SU-DHL-6 (cell line): Measurements from ENCODE around the gene GGA3.

ENCODE experiments used
- H2AFZ ChIP-seq: fragments of 200-600 bp; sonication (generic); 2 replicates; pipeline ENCODE4 v1.6.1; 2014; ENCODE audit warnings: low read depth, mild to moderate bottlenecking, moderate library complexity, mixed read lengths, antibody characterized with exemption, low read length; ENCODE audit not compliant: severe bottlenecking
- H3F3A ChIP-seq: fragments of 200-600 bp; shearing (Covaris generic); 2 replicates; pipeline ENCODE4 v1.6.0; 2016; ENCODE audit warnings: antibody characterized with exemption, mild to moderate bottlenecking; ENCODE audit not compliant: insufficient read depth
- H3K27ac ChIP-seq: fragments of 200-600 bp; sonication (generic); 2 replicates; pipeline ENCODE4 v1.5.1; 2016; ENCODE audit warnings: low read depth, mild to moderate bottlenecking, low read length, moderate library complexity, mixed read lengths
- H3K27me3 ChIP-seq: fragments of 200-600 bp; sonication (generic), shearing (Covaris generic); 2 replicates; pipeline ENCODE4 v1.6.0; 2014; ENCODE audit warnings: mild to moderate bottlenecking, low read length
- H3K36me3 ChIP-seq: fragments of 200-600 bp; sonication (generic); 2 replicates; pipeline ENCODE4 v1.6.1; 2014; ENCODE audit warnings: mild to moderate bottlenecking, low read length, mixed read lengths
- H3K4me2 ChIP-seq: fragments of 300-600, 200-600 bp; shearing (Covaris generic), sonication (generic); 2 replicates; pipeline ENCODE4 v1.6.0; 2014; ENCODE audit warnings: low read length, low read depth, mild to moderate bottlenecking; ENCODE audit not compliant: poor library complexity, severe bottlenecking
- H3K4me3 ChIP-seq: fragments of 200-600 bp; sonication (generic); 2 replicates; pipeline ENCODE4 v1.5.1; 2014; ENCODE audit warnings: antibody characterized with exemption, low read length, mild to moderate bottlenecking, mixed read lengths; ENCODE audit not compliant: insufficient read depth, poor library complexity, severe bottlenecking
- H3K79me2 ChIP-seq: fragments of 200-600 bp; sonication (generic); 2 replicates; pipeline ENCODE4 v1.6.1; 2014; ENCODE audit warnings: mild to moderate bottlenecking, low read length, moderate library complexity; ENCODE audit not compliant: insufficient read depth
- H3K9ac ChIP-seq: fragments of 200-600 bp; sonication (generic); 2 replicates; pipeline ENCODE4 v1.7.0; 2014; ENCODE audit warnings: mild to moderate bottlenecking, low read length
- H3K9me2 ChIP-seq: fragments of 200-600 bp; sonication (generic); replicated peaks from 2 replicates; pipeline ENCODE4 v1.6.1; 2014; ENCODE audit warnings: low read length; ENCODE audit not compliant: insufficient read depth
- H3K9me3 ChIP-seq: fragments of 200-600 bp; sonication (generic); 2 replicates; pipeline ENCODE4 v1.6.1; 2014; ENCODE audit warnings: low read length, mixed read lengths; ENCODE audit not compliant: insufficient read depth
- H4K20me1 ChIP-seq: fragments of 200-600 bp; sonication (generic); 2 replicates; pipeline ENCODE4 v1.6.1; 2014; ENCODE audit warnings: low read depth, mild to moderate bottlenecking, antibody characterized with exemption, low read length, moderate library complexity, mixed read lengths
- CTCF ChIP-seq: fragments of 200-600 bp; sonication (generic); IDR thresholded peaks from one replicate; pipeline ENCODE4 v1.5.1; 2017; ENCODE audit warnings: antibody characterized with exemption, mild to moderate bottlenecking, low read length, moderate library complexity; ENCODE audit not compliant: insufficient read depth, poor library complexity, severe bottlenecking
- EZH2phosphoT487 ChIP-seq: fragments of 200-600 bp; sonication (generic), shearing (Covaris generic); conservative IDR thresholded peaks from 2 replicates; pipeline ENCODE4 v1.6.1; 2018; ENCODE audit warnings: mild to moderate bottlenecking, antibody characterized with exemption, low read length, moderate library complexity, mixed read lengths

Gene GGA3

GRCh38 chr17:75240394-75241142 is 20.8 kb downstream of the GGA3 start:
- H3K9ac ChIP-seq: no peak overlapping the region
- peaks cover 6% of the 10 kb centered on the region; the same call in 1 of the 2 replicates for H3F3A ChIP-seq
- H3K36me3 ChIP-seq: no peaks in the 10 kb centered on the region
- no peak overlapping the region for H2AFZ ChIP-seq
- no peaks in the 10 kb centered on the region for H3K9me3 ChIP-seq
- H3K79me2 ChIP-seq: no peaks in the 10 kb centered on the region
- H3K4me3 ChIP-seq: no peak overlapping the region
- H3K27ac ChIP-seq: no peak overlapping the region
- no peak overlapping the region for H3K4me2 ChIP-seq
- TF ChIP-seq EZH2phosphoT487 (no peak), CTCF (peak; percentile 95)
- no peaks in the 10 kb centered on the region for H3K9me2 ChIP-seq
- H4K20me1 ChIP-seq: no peaks in the 10 kb centered on the region
- no peaks in the 10 kb centered on the region for H3K27me3 ChIP-seq

GRCh38 chr17:75239778-75240393 is 21.5 kb downstream of the GGA3 start:
- Histone ChIP-seq H3K9ac (no peak overlapping the region), H3K27ac (no peak overlapping the region), H2AFZ (no peak overlapping the region), H3K9me3 (no peaks in the 10 kb centered on the region), H3K27me3 (no peaks in the 10 kb centered on the region), H3F3A (peaks cover 6% of the 10 kb centered on the region; the same call in 1 of the 2 replicates), H4K20me1 (no peaks in the 10 kb centered on the region), H3K9me2 (no peaks in the 10 kb centered on the region), H3K79me2 (no peaks in the 10 kb centered on the region), H3K36me3 (peaks cover 4% of the 10 kb centered on the region; the same call in 1 of the 2 replicates), H3K4me2 (no peak overlapping the region), H3K4me3 (no peak overlapping the region)
- no peak for TF ChIP-seq CTCF
- TF ChIP-seq EZH2phosphoT487: no peak

GRCh38 chr17:75239214-75239613 is 22.2 kb downstream of the GGA3 start:
- H3K9me2 ChIP-seq: no peaks in the 10 kb centered on the region
- no peaks in the 10 kb centered on the region for H3K79me2 ChIP-seq
- H3K9ac ChIP-seq: no peak overlapping the region
- peaks cover 4% of the 10 kb centered on the region; the same call in 1 of the 2 replicates for H3K36me3 ChIP-seq
- H3K9me3 ChIP-seq: no peaks in the 10 kb centered on the region
- no peaks in the 10 kb centered on the region for H4K20me1 ChIP-seq
- no peak overlapping the region for H3K4me3 ChIP-seq
- H3K27me3 ChIP-seq: no peaks in the 10 kb centered on the region
- peaks cover 6% of the 10 kb centered on the region; the same call in 1 of the 2 replicates for H3F3A ChIP-seq
- no peak overlapping the region for H2AFZ ChIP-seq
- TF ChIP-seq CTCF (no peak), EZH2phosphoT487 (no peak)
- no peak overlapping the region for H3K4me2 ChIP-seq
- H3K27ac ChIP-seq: no peak overlapping the region
